Heart left ventricle (tissue), 13 donors: ENCODE measurements around the gene LRMDA.

Experiments used
- CTCF ChIP-seq, 12 donors: fragments of 200-600 bp; sonication (generic) in 4 of 12; IDR thresholded peaks; one replicate each; pipeline versions ENCODE4 v1.5.0 to v1.8.0; 2018 to 2022; ENCODE audit warnings: antibody characterized with exemption in 12 of 12, mild to moderate bottlenecking in 5 of 12
- POLR2A ChIP-seq, 2 donors: fragments of 450-650 bp; IDR thresholded peaks; one replicate each; pipeline ENCODE4 v1.6.1; 2017; ENCODE audit warnings: antibody characterized with exemption in 2 of 2, mild to moderate bottlenecking in 2 of 2, moderate library complexity in 2 of 2
- donor health status: ischemic (EF 13 %, LVEDD 7.1; RV severe dilation, severe dysfunction).
- donor health status: DM: no; HTN: yes; CAD: no.
- donor health status: DM: no; HTN: no; CAD: no.
- donor health status: ischemic (EF 25% LVEDD 6.9; RV normal size, moderate dysfunction).
- donor health status: ischemic (EF 25% LVEDD 5.7; RV mildly dilated, moderate dysfunction).
- donor health status: ischemic (EF 35%, LVEDD 5.7; RV mildly dilated, moderate dysfunction).
- donor health status: nonischemic (EF 11% LVEDD 7.7; RV severe dilation, severe dysfunction).
- donor health status: DM: yes; HTN: yes; CAD: no.
- donor health status: PGD.
- donor health status: ischemic (EF 29% LVEDD 5.4; RV normal size, mild dysfunction).
- donor health status: nonischemic (EF 23%, LVEDD 6.1; RV moderate dilation, normal function).

- no peak for TF ChIP-seq CTCF (IDR thresholded peaks at IDR 0.05)
- no peak for TF ChIP-seq POLR2A (IDR thresholded peaks at IDR 0.05)
Measured at GRCh38 chr10:76324283-76324682, 892.9 kb downstream of the LRMDA start.
